ENCODE data around the gene QSOX2.

GRCh38 chr9:136179761-136180160, 65.9 kb downstream of the QSOX2 start:
- TF ChIP-seq CTCF (conservative IDR thresholded peaks at IDR 0.05) (no peak), EZH2 (IDR thresholded peaks at IDR 0.05; ENCODE audit: low read depth) (no peak)
